Neural cell (in vitro differentiated cells): ENCODE results near the gene LCOR. TPM values are rescaled to one million over a fixed set of nuclear protein-coding genes. Genes with fewer than 3 reads are reported as not detected.

Source experiments
- H2AFZ ChIP-seq: fragments of 200-600, 300-800 bp; sonication (generic), shearing (Covaris generic); 2 replicates; pipeline ENCODE4 v1.6.0; 2014; ENCODE audit warnings: low read depth, mild to moderate bottlenecking, antibody characterized with exemption, low read length, moderate library complexity
- H3F3A ChIP-seq: fragments of 200-600 bp; shearing (Covaris generic); 2 replicates; pipeline ENCODE4 v1.6.1; 2016; ENCODE audit warnings: mild to moderate bottlenecking, moderate library complexity, mixed read lengths, antibody characterized with exemption, low read length; ENCODE audit not compliant: insufficient read depth, poor library complexity, severe bottlenecking
- H3K27ac ChIP-seq: fragments of 200-600, 300-800 bp; sonication (generic), shearing (Covaris generic); 2 replicates; pipeline ENCODE4 v1.5.1; 2014; ENCODE audit warnings: mild to moderate bottlenecking, low read length, moderate library complexity
- H3K27me3 ChIP-seq: fragments of 300-800, 200-600 bp; sonication (generic), shearing (Covaris generic); 2 replicates; pipeline ENCODE4 v1.6.0; 2014; ENCODE audit warnings: mild to moderate bottlenecking, low read depth, low read length, moderate library complexity; ENCODE audit not compliant: insufficient read depth
- H3K36me3 ChIP-seq: fragments of 300-800, 200-600 bp; sonication (generic), shearing (Covaris generic); 2 replicates; pipeline ENCODE4 v1.5.1; 2014; ENCODE audit warnings: mild to moderate bottlenecking, antibody characterized with exemption, low read length, moderate library complexity; ENCODE audit not compliant: insufficient read depth
- H3K4me2 ChIP-seq: fragments of 300-800, 200-600 bp; sonication (generic), shearing (Covaris generic); 2 replicates; pipeline ENCODE4 v1.6.0; 2014; ENCODE audit warnings: mild to moderate bottlenecking, low read length
- H3K4me3 ChIP-seq: fragments of 300-800, 200-600 bp; sonication (generic), shearing (Covaris generic); 2 replicates; pipeline ENCODE4 v1.5.1; 2014; ENCODE audit warnings: mild to moderate bottlenecking, low read length, moderate library complexity
- H3K79me2 ChIP-seq: fragments of 200-600 bp; shearing (Covaris generic); replicated peaks from 2 replicates; pipeline ENCODE4 v1.6.0; 2014; ENCODE audit warnings: mild to moderate bottlenecking, low read length, moderate library complexity; ENCODE audit not compliant: insufficient read depth
- H3K9ac ChIP-seq: fragments of 300-800, 200-600 bp; sonication (generic), shearing (Covaris generic); 2 replicates; pipeline ENCODE4 v1.6.1; 2016; ENCODE audit warnings: mild to moderate bottlenecking, low read length, mixed read lengths
- H3K9me2 ChIP-seq: fragments of 200-600 bp; shearing (Covaris generic); 2 replicates; pipeline ENCODE4 v1.6.1; 2016; ENCODE audit warnings: mild to moderate bottlenecking, low read length, mixed read lengths; ENCODE audit not compliant: insufficient read depth
- H3K9me3 ChIP-seq: fragments of 200-600, 300-800 bp; sonication (generic), shearing (Covaris generic); 2 replicates; pipeline ENCODE4 v1.6.1; 2016; ENCODE audit warnings: mild to moderate bottlenecking, mixed run types, low read length, moderate library complexity, mixed read lengths
- H4K20me1 ChIP-seq: fragments of 200-600 bp; shearing (Covaris generic); 2 replicates; pipeline ENCODE4 v1.6.1; 2016; ENCODE audit warnings: mild to moderate bottlenecking, mixed run types; ENCODE audit not compliant: insufficient read depth
- EP300 ChIP-seq: fragments of 450-650 bp; conservative IDR thresholded peaks from 2 replicates; pipeline ENCODE4 v1.6.1; 2014; ENCODE audit warnings: antibody characterized with exemption, mild to moderate bottlenecking, moderate library complexity; ENCODE audit not compliant: poor library complexity, severe bottlenecking
- EZH2 ChIP-seq: fragments of 200-600, 300-800 bp; shearing (Covaris generic), sonication (generic); IDR thresholded peaks from 2 replicates; pipeline ENCODE4 v1.6.1; 2014; ENCODE audit warnings: antibody characterized with exemption, low read length, borderline replicate concordance, mild to moderate bottlenecking; ENCODE audit not compliant: insufficient read depth, poor library complexity, severe bottlenecking
- MXI1 ChIP-seq: fragments of 450-650 bp; conservative IDR thresholded peaks from 2 replicates; pipeline ENCODE4 v1.6.1; 2014; ENCODE audit warnings: antibody characterized with exemption, mild to moderate bottlenecking; ENCODE audit not compliant: poor library complexity, severe bottlenecking
- POLR2AphosphoS5 ChIP-seq: IDR thresholded peaks from 2 replicates; pipeline ENCODE4 v1.6.1; 2012
- RAD21 ChIP-seq: fragments of 450-650 bp; conservative IDR thresholded peaks from 2 replicates; pipeline ENCODE4 v1.6.1; 2014; ENCODE audit warnings: antibody characterized with exemption, mild to moderate bottlenecking, moderate library complexity
- REST ChIP-seq: IDR thresholded peaks from 2 replicates; pipeline ENCODE4 v1.6.1; 2012; ENCODE audit warnings: borderline replicate concordance
- SMC3 ChIP-seq: fragments of 450-650 bp; conservative IDR thresholded peaks from 2 replicates; pipeline ENCODE4 v1.6.1; 2014; ENCODE audit warnings: antibody characterized with exemption, mild to moderate bottlenecking, moderate library complexity; ENCODE audit not compliant: poor library complexity
- TAF1 ChIP-seq: IDR thresholded peaks from 2 replicates; pipeline ENCODE4 v1.6.1; 2012; ENCODE audit warnings: low read depth
- polyA plus RNA-seq: library from polyadenylated mRNA; depleted of rRNA; stranded (reverse); fragments of >200 nt; gene quantifications from 2 replicates; pipeline ENCODE4 v1.2.3, GENCODE V29; 2014
- TF ChIP-seq, protein P1 (sequence below): fragments of 450-650 bp; IDR thresholded peaks from 2 replicates; pipeline ENCODE4 v1.5.1; 2014; ENCODE audit warnings: antibody characterized with exemption, mild to moderate bottlenecking, moderate library complexity; ENCODE audit not compliant: poor library complexity, severe bottlenecking

The LCOR gene
- polyA plus RNA-seq, 1 donor from 2014 or later = 61.1 TPM

- H3K27me3 ChIP-seq = no peaks in the 10 kb centered on the region
- H2AFZ ChIP-seq = no peak overlapping the region
- H3K9ac ChIP-seq = no peak overlapping the region
- no peaks in the 10 kb centered on the region for H3F3A ChIP-seq
- H3K27ac ChIP-seq = no peak overlapping the region
- H3K36me3 ChIP-seq = no peaks in the 10 kb centered on the region
- H3K9me3 ChIP-seq = no peaks in the 10 kb centered on the region
- H3K4me2 ChIP-seq = no peak overlapping the region
- no peaks in the 10 kb centered on the region for H3K9me2 ChIP-seq
- no peaks in the 10 kb centered on the region for H4K20me1 ChIP-seq
- H3K79me2 ChIP-seq = no peaks in the 10 kb centered on the region
- no peak overlapping the region for H3K4me3 ChIP-seq
- no peak for TF ChIP-seq RAD21
- TF ChIP-seq SMC3 = no peak
- TF ChIP-seq POLR2AphosphoS5 = no peak
- no peak for TF ChIP-seq EZH2
- TF ChIP-seq EP300 = no peak
- no peak for TF ChIP-seq TAF1
- TF ChIP-seq, protein P1, sequence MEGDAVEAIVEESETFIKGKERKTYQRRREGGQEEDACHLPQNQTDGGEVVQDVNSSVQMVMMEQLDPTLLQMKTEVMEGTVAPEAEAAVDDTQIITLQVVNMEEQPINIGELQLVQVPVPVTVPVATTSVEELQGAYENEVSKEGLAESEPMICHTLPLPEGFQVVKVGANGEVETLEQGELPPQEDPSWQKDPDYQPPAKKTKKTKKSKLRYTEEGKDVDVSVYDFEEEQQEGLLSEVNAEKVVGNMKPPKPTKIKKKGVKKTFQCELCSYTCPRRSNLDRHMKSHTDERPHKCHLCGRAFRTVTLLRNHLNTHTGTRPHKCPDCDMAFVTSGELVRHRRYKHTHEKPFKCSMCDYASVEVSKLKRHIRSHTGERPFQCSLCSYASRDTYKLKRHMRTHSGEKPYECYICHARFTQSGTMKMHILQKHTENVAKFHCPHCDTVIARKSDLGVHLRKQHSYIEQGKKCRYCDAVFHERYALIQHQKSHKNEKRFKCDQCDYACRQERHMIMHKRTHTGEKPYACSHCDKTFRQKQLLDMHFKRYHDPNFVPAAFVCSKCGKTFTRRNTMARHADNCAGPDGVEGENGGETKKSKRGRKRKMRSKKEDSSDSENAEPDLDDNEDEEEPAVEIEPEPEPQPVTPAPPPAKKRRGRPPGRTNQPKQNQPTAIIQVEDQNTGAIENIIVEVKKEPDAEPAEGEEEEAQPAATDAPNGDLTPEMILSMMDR = no peak
- no peak for TF ChIP-seq MXI1
- no peak for TF ChIP-seq REST
Measured at GRCh38 chr10:97007417-97007816, 175.3 kb downstream of the LCOR start.

DNA sequence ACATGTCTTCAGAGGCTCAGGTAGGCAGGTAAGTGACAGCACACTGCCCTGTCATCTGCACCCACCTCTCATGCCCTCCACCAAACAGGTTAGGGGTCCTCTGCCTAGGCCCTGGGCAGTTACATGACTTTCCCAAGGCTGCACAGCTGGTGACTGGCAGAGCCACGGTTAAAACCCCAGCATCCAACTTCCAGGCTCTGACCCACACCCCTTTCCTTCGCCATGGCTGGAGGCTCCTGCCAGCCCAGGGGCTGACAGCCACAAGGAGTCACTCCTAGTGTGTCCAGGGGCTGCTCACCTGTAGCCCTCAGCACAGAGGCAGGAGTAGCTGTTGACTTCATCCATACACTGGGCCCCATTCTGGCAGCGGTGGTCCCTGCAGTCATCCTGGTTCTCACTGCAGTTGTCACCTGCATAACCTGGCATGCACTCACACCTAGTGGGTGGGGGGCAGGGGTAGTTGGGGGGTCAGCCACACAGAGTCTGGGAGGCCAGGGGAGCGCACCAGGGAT, 178.7 kb downstream of the LCOR start:
- H3F3A ChIP-seq = no peaks in the 10 kb centered on the region
- no peak overlapping the region for H3K27ac ChIP-seq
- no peak overlapping the region for H2AFZ ChIP-seq
- TF ChIP-seq TAF1 = no peak
- no peak for TF ChIP-seq SMC3
- no peak for TF ChIP-seq EZH2
- TF ChIP-seq MXI1 = no peak
- no peak for TF ChIP-seq REST
- TF ChIP-seq POLR2AphosphoS5 = no peak
- no peak for TF ChIP-seq RAD21
- TF ChIP-seq, protein P1 = no peak
- TF ChIP-seq EP300 = no peak
- no peaks in the 10 kb centered on the region for H3K79me2 ChIP-seq
- H3K4me2 ChIP-seq = no peak overlapping the region
- H4K20me1 ChIP-seq = no peaks in the 10 kb centered on the region
- no peak overlapping the region for H3K9ac ChIP-seq
- no peaks in the 10 kb centered on the region for H3K36me3 ChIP-seq
- no peaks in the 10 kb centered on the region for H3K27me3 ChIP-seq
- H3K9me3 ChIP-seq = no peaks in the 10 kb centered on the region
- no peaks in the 10 kb centered on the region for H3K9me2 ChIP-seq
- H3K4me3 ChIP-seq = no peak overlapping the region
